Right renal cortex interstitium (tissue), 3 donors: ENCODE measurements around the gene KRTAP5-3. TPM values are rescaled to one million over a fixed set of nuclear protein-coding genes. Genes with fewer than 3 reads are reported as not detected.

Experiments used
- polyA plus RNA-seq, 3 donors: library from polyadenylated mRNA; unstranded; fragments of 120-200 nt; gene quantifications; one replicate each; pipeline ENCODE4 v1.2.1, GENCODE V29; 2013; ENCODE audit not compliant: insufficient read length in 3 of 3

KRTAP5-3 gene
- polyA plus RNA-seq, 3 donors: not detected

Other genes with a start within 250 kb of the KRTAP5-3 start
- under 1 TPM; 0.25 to 0.64 (median 0.49) TPM for gene BRSK2, start 218.5 kb downstream of the KRTAP5-3 start, polyA plus RNA-seq
- 10 to 100 TPM; 28.8 to 36.7 (median 31.6) TPM for gene MOB2, start 121.7 kb downstream of the KRTAP5-3 start, polyA plus RNA-seq
- 1 to 10 TPM; 2.2 to 3.0 (median 2.5) TPM for gene DUSP8, start 36.2 kb downstream of the KRTAP5-3 start, polyA plus RNA-seq
- gene KRTAP5-1, start 23.2 kb downstream of the KRTAP5-3 start, polyA plus RNA-seq: under 1 TPM in 1 of 3 donors, not detected in 2; 0.18 TPM
- under 1 TPM in 1 of 3 donors, not detected in 2; 0.21 TPM for gene KRTAP5-2, start 10.2 kb downstream of the KRTAP5-3 start, polyA plus RNA-seq
- gene KRTAP5-4, start 13.7 kb upstream of the KRTAP5-3 start, polyA plus RNA-seq: not detected
- gene KRTAP5-5, start 21.3 kb upstream of the KRTAP5-3 start, polyA plus RNA-seq: not detected
- not detected for gene KRTAP5-6, start 88.7 kb upstream of the KRTAP5-3 start, polyA plus RNA-seq
- under 1 TPM; 0.11 to 0.30 (median 0.14) TPM for gene IFITM10, start 142.1 kb upstream of the KRTAP5-3 start, polyA plus RNA-seq
- gene CTSD, start 155.5 kb upstream of the KRTAP5-3 start, polyA plus RNA-seq: 100 to 1,000 TPM; 192 to 255 (median 211) TPM
- gene SYT8, start 226.5 kb upstream of the KRTAP5-3 start, polyA plus RNA-seq: under 1 TPM in 1 of 3 donors, not detected in 2; 0.33 TPM
- under 1 TPM; 0.29 to 0.42 (median 0.40) TPM for gene TNNI2, start 230.5 kb upstream of the KRTAP5-3 start, polyA plus RNA-seq
- gene LSP1, start 244.6 kb upstream of the KRTAP5-3 start, polyA plus RNA-seq: 1 to 10 TPM; 4.2 to 4.8 (median 4.8) TPM